HepG2 (cell line): ENCODE measurements around the gene FMN2. TPM values are rescaled to one million over a fixed set of nuclear protein-coding genes. Genes with fewer than 3 reads are reported as not detected.

Experiments used
- ATAC-seq: fragments of 200-7000 bp; cut with Tn5 transposase; 3 replicates; pipeline ENCODE4 v1.9.1; 2020; ENCODE audit warnings: mild to moderate bottlenecking, moderate library complexity
- BruUV-seq: library from RNA; stranded (reverse); fragments of 400-500 nt; replicated peaks from 2 replicates; lab custom pipeline; 2021; lab: Mats Ljungman, UMichigan
- CTCF ChIA-PET: fragments of 300-600 bp; formaldehyde crosslinking; extraction: SDS; loops from one replicate; lab custom pipeline; 2021; ENCODE audit warnings: low total read pairs, inconsistent platforms, low intra/inter-chr PET ratio; lab: Yijun Ruan, JAX
- POLR2A ChIA-PET: fragments of 350-600 bp; sonication (Branson Sonifier 250); formaldehyde crosslinking; loops from one replicate; lab custom pipeline; 2020; ENCODE audit warnings: antibody characterized with exemption, inconsistent platforms; lab: Yijun Ruan, JAX
- DNase-seq: peaks from one replicate; pipeline ENCODE4 v3.0.0-alpha.2; 2015; ENCODE audit warnings: low spot score
- FAIRE-seq: peaks from 3 replicates; lab custom pipeline; 2011; peaks lifted over from hg19 to GRCh38; lab: Jason Lieb, UNC
- H2AFZ ChIP-seq: one replicate; pipeline ENCODE4 v1.6.1; 2011; ENCODE audit warnings: low read length, inconsistent platforms
- H3K27ac ChIP-seq: fragments of 300-600 bp; 3 replicates; pipeline ENCODE4 v1.8.0; 2011; ENCODE audit warnings: mixed run types, mild to moderate bottlenecking, mixed read lengths, low read length, inconsistent platforms; ENCODE audit not compliant: insufficient read depth; ENCODE audit errors: extremely low read length
- H3K27me3 ChIP-seq, 2 experiments: fragments of 200-600 bp in 1 of 2; 2 replicates in 1 of 2; 3 replicates in 1 of 2; pipeline versions ENCODE4 v1.6.0 to v1.8.0; 2011; ENCODE audit warnings: low read length in 2 of 2, mild to moderate bottlenecking in 2 of 2, moderate library complexity in 2 of 2, inconsistent platforms in 1 of 2; ENCODE audit not compliant: insufficient read depth in 2 of 2, control insufficient read depth in 1 of 2
- H3K36me3 ChIP-seq, 2 experiments: fragments of 200-600 bp in 1 of 2; replicated peaks in 1 of 2; 2 replicates in 1 of 2; 3 replicates in 1 of 2; pipeline versions ENCODE4 v1.5.1 to v1.8.0; 2011; ENCODE audit warnings: low read length in 2 of 2, inconsistent platforms in 1 of 2; ENCODE audit not compliant: insufficient read depth in 2 of 2, control insufficient read depth in 1 of 2
- H3K4me1 ChIP-seq: 2 replicates; pipeline ENCODE4 v1.5.1; 2012; ENCODE audit warnings: low read length, inconsistent platforms; ENCODE audit not compliant: insufficient read depth
- H3K4me2 ChIP-seq: 2 replicates; pipeline ENCODE4 v1.6.0; 2011; ENCODE audit warnings: low read depth, low read length, inconsistent platforms
- H3K4me3 ChIP-seq, 3 experiments: fragments of 200-600 bp in 1 of 3; sonication (generic), shearing (Covaris generic) in 1 of 3; replicated peaks in 1 of 3; 2 replicates each; pipeline ENCODE4 v1.5.1; 2011 to 2016; ENCODE audit warnings: low read length in 3 of 3, inconsistent platforms in 2 of 3, low read depth in 2 of 3, mild to moderate bottlenecking in 2 of 3, control low read depth in 1 of 3, mixed read lengths in 1 of 3; ENCODE audit not compliant: insufficient read depth in 1 of 3
- H3K79me2 ChIP-seq: one replicate; pipeline ENCODE4 v1.6.1; 2011; ENCODE audit warnings: low read length, inconsistent platforms; ENCODE audit not compliant: insufficient read depth
- H3K9ac ChIP-seq: 2 replicates; pipeline ENCODE4 v1.6.0; 2011; ENCODE audit warnings: mild to moderate bottlenecking, low read depth, low read length, inconsistent platforms; ENCODE audit not compliant: insufficient read depth
- H3K9me3 ChIP-seq: 2 replicates; pipeline ENCODE4 v1.5.1; 2012; ENCODE audit warnings: mild to moderate bottlenecking, low read length
- H4K20me1 ChIP-seq: 2 replicates; pipeline ENCODE4 v1.6.0; 2011; ENCODE audit warnings: inconsistent platforms, mild to moderate bottlenecking, low read length, moderate library complexity; ENCODE audit not compliant: insufficient read depth
- E2F2 ChIP-seq: sonication (generic); formaldehyde crosslinking; IDR thresholded peaks from 2 replicates; pipeline ENCODE4 v1.4.0; 2020; ENCODE audit warnings: missing genetic modification reagents, borderline replicate concordance
- GLI4 ChIP-seq: sonication (generic); formaldehyde crosslinking; IDR thresholded peaks from 2 replicates; pipeline ENCODE4 v1.5.1; 2020; ENCODE audit warnings: missing genetic modification reagents, mild to moderate bottlenecking, moderate library complexity, borderline replicate concordance
- MAFF ChIP-seq: IDR thresholded peaks from 2 replicates; pipeline ENCODE4 v1.6.1; 2011; ENCODE audit warnings: low read depth, low read length, improper control_type of control experiment
- MAFK ChIP-seq, 2 experiments: IDR thresholded peaks in 1 of 2; conservative IDR thresholded peaks in 1 of 2; 2 replicates each; pipeline ENCODE4 v1.6.1; 2011; ENCODE audit warnings: improper control_type of control experiment in 2 of 2, low read length in 2 of 2
- RBFOX2 ChIP-seq: fragments of 200-400 bp; formaldehyde crosslinking; IDR thresholded peaks from 2 replicates; pipeline ENCODE4 v1.6.1; 2017; ENCODE audit warnings: low read depth, mild to moderate bottlenecking, low read length
- TIGD3 ChIP-seq: sonication (generic); formaldehyde crosslinking; IDR thresholded peaks from 2 replicates; pipeline ENCODE4 v1.5.1; 2020; ENCODE audit warnings: mild to moderate bottlenecking, missing genetic modification reagents, borderline replicate concordance
- ZMYM4 ChIP-seq: sonication (generic); formaldehyde crosslinking; IDR thresholded peaks from 2 replicates; pipeline ENCODE4 v1.8.1; 2023; ENCODE audit warnings: mild to moderate bottlenecking, missing genetic modification reagents
- ZNF460 ChIP-seq: sonication (generic); formaldehyde crosslinking; IDR thresholded peaks from 2 replicates; pipeline ENCODE4 v1.5.1; 2020; ENCODE audit warnings: missing genetic modification reagents, mild to moderate bottlenecking, borderline replicate concordance
- ZNF597 ChIP-seq: sonication (generic); formaldehyde crosslinking; IDR thresholded peaks from 2 replicates; pipeline ENCODE4 v1.5.0; 2020; ENCODE audit warnings: missing genetic modification reagents
- ZNF678 ChIP-seq: sonication (generic); formaldehyde crosslinking; IDR thresholded peaks from 2 replicates; pipeline ENCODE4 v1.4.0; 2020; ENCODE audit warnings: mild to moderate bottlenecking, missing genetic modification reagents
- ZNF839 ChIP-seq: sonication (generic); formaldehyde crosslinking; IDR thresholded peaks from 2 replicates; pipeline ENCODE4 v1.4.0; 2020; ENCODE audit warnings: missing genetic modification reagents, mild to moderate bottlenecking, borderline replicate concordance
- in situ Hi-C: cut with HindIII; loops from 2 replicates; pipeline ENCODE4 v1.10.0; 2017; ENCODE audit warnings: low pct_unique_long_range_greater_than_20kb; ENCODE audit not compliant: extremely low pct_ligation_motif_present
- intact Hi-C: fragments of 100-400 bp; cut with micrococcal nuclease; formaldehyde crosslinking; loops from one replicate; pipeline ENCODE4 v1.10.0; 2022; ENCODE audit not compliant: unreplicated experiment
- polyA plus RNA-seq, 8 experiments: library from polyadenylated mRNA; depleted of rRNA in 3 of 8; stranded (reverse) in 7 of 8; unstranded in 1 of 8; fragments of >200 nt; fragmentation: Illumina TruSeq in 4 of 8; extraction: Trizol in 4 of 8; gene quantifications; 2 replicates each; pipeline versions ENCODE4 v1.2.1 to v1.2.3, GENCODE V29; 2011 to 2016; ENCODE audit warnings: low read depth in 4 of 8, missing spikeins in 1 of 8, mixed read lengths in 1 of 8; ENCODE audit not compliant: insufficient read depth in 1 of 8
- total RNA-seq, 5 experiments: library from RNA; depleted of rRNA; stranded (reverse); fragments of >200 nt; fragmentation: Illumina TruSeq; extraction: Trizol; gene quantifications; 2 replicates each; pipeline ENCODE4 v1.2.3, GENCODE V29; 2016; ENCODE audit warnings: low read depth in 1 of 5
- TF ChIP-seq, protein P1 (sequence below): sonication (generic); formaldehyde crosslinking; IDR thresholded peaks from 2 replicates; pipeline ENCODE4 v1.5.1; 2020; ENCODE audit warnings: missing genetic modification reagents, mild to moderate bottlenecking, borderline replicate concordance
- TF ChIP-seq, protein P2 (sequence below): sonication (generic); formaldehyde crosslinking; conservative IDR thresholded peaks from 2 replicates; pipeline ENCODE4 v1.5.0; 2020; ENCODE audit warnings: missing genetic modification reagents

Gene FMN2
- total and polyA plus RNA-seq, 2 of the 13 experiments (the other 11 are each of a cell fraction or from before 2014, with no cell fraction given) = not detected

GRCh38 chr1:240409615-240410014, 317.9 kb downstream of the FMN2 start:
- H3K27me3 ChIP-seq = no peaks in the 10 kb centered on the region
- no peak overlapping the region for H3K4me2 ChIP-seq
- in situ Hi-C loops (no loop called here), intact Hi-C loops (no loop called here)
- H3K4me1 ChIP-seq = peaks cover 11% of the 10 kb centered on the region
- ChIA-PET CTCF (no interaction called here), POLR2A (no interaction called here)
- FAIRE-seq (no peak), DNase-seq (no peak), ATAC-seq (no peak)
- no peaks in the 10 kb centered on the region for H3K36me3 ChIP-seq
- H3K4me3 ChIP-seq = no peak overlapping the region
- H4K20me1 ChIP-seq = no peaks in the 10 kb centered on the region
- no peaks in the 10 kb centered on the region for H3K9me3 ChIP-seq
- H3K27ac ChIP-seq = no peak overlapping the region
- BruUV-seq = no TSS peak
- H2AFZ ChIP-seq = no peak overlapping the region
- TF ChIP-seq GLI4 (CRISPR knock-in tag) = no peak
- TF ChIP-seq ZNF460 (CRISPR knock-in tag) = no peak
- peak; percentile 39; the same call in 1 of the 2 replicates for TF ChIP-seq MAFF
- TF ChIP-seq ZMYM4 (CRISPR knock-in tag) = no peak
- TF ChIP-seq, protein P1, sequence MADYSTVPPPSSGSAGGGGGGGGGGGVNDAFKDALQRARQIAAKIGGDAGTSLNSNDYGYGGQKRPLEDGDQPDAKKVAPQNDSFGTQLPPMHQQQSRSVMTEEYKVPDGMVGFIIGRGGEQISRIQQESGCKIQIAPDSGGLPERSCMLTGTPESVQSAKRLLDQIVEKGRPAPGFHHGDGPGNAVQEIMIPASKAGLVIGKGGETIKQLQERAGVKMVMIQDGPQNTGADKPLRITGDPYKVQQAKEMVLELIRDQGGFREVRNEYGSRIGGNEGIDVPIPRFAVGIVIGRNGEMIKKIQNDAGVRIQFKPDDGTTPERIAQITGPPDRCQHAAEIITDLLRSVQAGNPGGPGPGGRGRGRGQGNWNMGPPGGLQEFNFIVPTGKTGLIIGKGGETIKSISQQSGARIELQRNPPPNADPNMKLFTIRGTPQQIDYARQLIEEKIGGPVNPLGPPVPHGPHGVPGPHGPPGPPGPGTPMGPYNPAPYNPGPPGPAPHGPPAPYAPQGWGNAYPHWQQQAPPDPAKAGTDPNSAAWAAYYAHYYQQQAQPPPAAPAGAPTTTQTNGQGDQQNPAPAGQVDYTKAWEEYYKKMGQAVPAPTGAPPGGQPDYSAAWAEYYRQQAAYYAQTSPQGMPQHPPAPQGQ (CRISPR knock-in tag) = no peak
- TF ChIP-seq ZNF678 (CRISPR knock-in tag) = no peak
- no peak for TF ChIP-seq TIGD3 (CRISPR knock-in tag)
- no peak for TF ChIP-seq ZNF839
- no peak for TF ChIP-seq E2F2
- TF ChIP-seq MAFK (conservative IDR thresholded peaks at IDR 0.05 in 1 of 2, IDR thresholded peaks at IDR 0.05 in 1 of 2; ENCODE audit: low read length in 2 of 2) = peak; percentile 12 to 60; a peak in 2 of 4 replicates
- TF ChIP-seq RBFOX2 = no peak
- TF ChIP-seq, protein P2, sequence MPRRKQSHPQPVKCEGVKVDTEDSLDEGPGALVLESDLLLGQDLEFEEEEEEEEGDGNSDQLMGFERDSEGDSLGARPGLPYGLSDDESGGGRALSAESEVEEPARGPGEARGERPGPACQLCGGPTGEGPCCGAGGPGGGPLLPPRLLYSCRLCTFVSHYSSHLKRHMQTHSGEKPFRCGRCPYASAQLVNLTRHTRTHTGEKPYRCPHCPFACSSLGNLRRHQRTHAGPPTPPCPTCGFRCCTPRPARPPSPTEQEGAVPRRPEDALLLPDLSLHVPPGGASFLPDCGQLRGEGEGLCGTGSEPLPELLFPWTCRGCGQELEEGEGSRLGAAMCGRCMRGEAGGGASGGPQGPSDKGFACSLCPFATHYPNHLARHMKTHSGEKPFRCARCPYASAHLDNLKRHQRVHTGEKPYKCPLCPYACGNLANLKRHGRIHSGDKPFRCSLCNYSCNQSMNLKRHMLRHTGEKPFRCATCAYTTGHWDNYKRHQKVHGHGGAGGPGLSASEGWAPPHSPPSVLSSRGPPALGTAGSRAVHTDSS (CRISPR knock-in tag) = no peak
- no peak for TF ChIP-seq ZNF597 (CRISPR knock-in tag)
- no peaks in the 10 kb centered on the region for H3K79me2 ChIP-seq
- H3K9ac ChIP-seq = no peak overlapping the region
